HepG2 (cell line): ENCODE data around the gene DNAJC15.
"Not testable (repeated sequence)": the region's sequence is repeated elsewhere in the genome, so short reads cannot be mapped to it uniquely, and the experiment has no call there.

Experiments
- AKAP8 ChIP-seq: sonication (generic); formaldehyde crosslinking; IDR thresholded peaks from 2 replicates; pipeline ENCODE4 v1.5.1; 2020; ENCODE audit warnings: mild to moderate bottlenecking, missing genetic modification reagents
- BRF2 ChIP-seq: sonication (generic); formaldehyde crosslinking; IDR thresholded peaks from 2 replicates; pipeline ENCODE4 v1.8.1; 2022; ENCODE audit warnings: mild to moderate bottlenecking, missing genetic modification reagents
- EP300 ChIP-seq, 3 experiments: sonication (generic) in 1 of 3; formaldehyde crosslinking in 1 of 3; IDR thresholded peaks; 2 replicates each; pipeline versions ENCODE4 v1.5.1 to v1.6.1; 2011 to 2020; ENCODE audit warnings: low read depth in 2 of 3, low read length in 2 of 3, borderline replicate concordance in 1 of 3, improper control_type of control experiment in 1 of 3, mild to moderate bottlenecking in 1 of 3, missing genetic modification reagents in 1 of 3, moderate library complexity in 1 of 3
- FOSL2 ChIP-seq: sonication (generic); formaldehyde crosslinking; IDR thresholded peaks from 2 replicates; pipeline ENCODE4 v1.4.0; 2020; ENCODE audit warnings: missing genetic modification reagents
- MAFG ChIP-seq: sonication (generic); formaldehyde crosslinking; IDR thresholded peaks from 2 replicates; pipeline ENCODE4 v1.5.1; 2020; ENCODE audit warnings: mild to moderate bottlenecking, missing genetic modification reagents
- POLR2A ChIP-seq, 2 experiments: IDR thresholded peaks; 2 replicates each; pipeline ENCODE4 v1.6.1; 2011; ENCODE audit warnings: low read depth in 2 of 2, low read length in 2 of 2, mild to moderate bottlenecking in 1 of 2, moderate library complexity in 1 of 2; ENCODE audit not compliant: insufficient read depth in 1 of 2
- ZBTB20 ChIP-seq: sonication (generic); formaldehyde crosslinking; IDR thresholded peaks from 2 replicates; pipeline ENCODE4 v1.8.1; 2023; ENCODE audit warnings: missing genetic modification reagents, low read depth, mild to moderate bottlenecking, borderline replicate concordance
- ZBTB39 ChIP-seq: sonication (generic); formaldehyde crosslinking; IDR thresholded peaks from 2 replicates; pipeline ENCODE4 v1.5.0; 2020; ENCODE audit warnings: missing genetic modification reagents
- ZNF614 ChIP-seq: IDR thresholded peaks from 2 replicates; pipeline ENCODE4 v1.6.1; 2018; ENCODE audit warnings: missing biosample characterization, missing genetic modification reagents, inconsistent platforms, borderline replicate concordance
- ZNF639 ChIP-seq: conservative IDR thresholded peaks from 2 replicates; pipeline ENCODE4 v1.6.1; 2018; ENCODE audit warnings: missing genetic modification reagents
- ZNF670 ChIP-seq: sonication (generic); formaldehyde crosslinking; IDR thresholded peaks from 2 replicates; pipeline ENCODE4 v1.8.0; 2022; ENCODE audit warnings: mild to moderate bottlenecking, missing genetic modification reagents, borderline replicate concordance
- TF ChIP-seq, protein P1 (sequence below), 2 experiments: IDR thresholded peaks; 2 replicates each; pipeline ENCODE4 v1.6.1; 2011 to 2012; ENCODE audit warnings: low read length in 2 of 2, borderline replicate concordance in 1 of 2, low read depth in 1 of 2, mild to moderate bottlenecking in 1 of 2, moderate library complexity in 1 of 2
- TF ChIP-seq, protein P2 (sequence below): sonication (generic); formaldehyde crosslinking; IDR thresholded peaks from 2 replicates; pipeline ENCODE4 v1.4.0; 2020; ENCODE audit warnings: low read depth, missing genetic modification reagents

- TF ChIP-seq POLR2A (IDR thresholded peaks at IDR 0.05; ENCODE audit: insufficient read depth in 1 of 2, low read depth in 2 of 2, low read length in 2 of 2); ZBTB20 (CRISPR knock-in tag); AKAP8 (CRISPR knock-in tag); ZNF614 (CRISPR knock-in tag); FOSL2; ZBTB39 (CRISPR knock-in tag); EP300 (IDR thresholded peaks at IDR 0.05; ENCODE audit: low read depth in 2 of 2, low read length in 2 of 2); EP300 (CRISPR knock-in tag; IDR thresholded peaks at IDR 0.05; ENCODE audit: borderline replicate concordance); MAFG (CRISPR knock-in tag); ZNF639 (CRISPR knock-in tag); BRF2 (CRISPR knock-in tag): not testable (repeated sequence)
- TF ChIP-seq ZNF670 (CRISPR knock-in tag) = 0 out of 2 replicates have a peak, but pooled peaks have one; percentile 37
- TF ChIP-seq, protein P1, sequence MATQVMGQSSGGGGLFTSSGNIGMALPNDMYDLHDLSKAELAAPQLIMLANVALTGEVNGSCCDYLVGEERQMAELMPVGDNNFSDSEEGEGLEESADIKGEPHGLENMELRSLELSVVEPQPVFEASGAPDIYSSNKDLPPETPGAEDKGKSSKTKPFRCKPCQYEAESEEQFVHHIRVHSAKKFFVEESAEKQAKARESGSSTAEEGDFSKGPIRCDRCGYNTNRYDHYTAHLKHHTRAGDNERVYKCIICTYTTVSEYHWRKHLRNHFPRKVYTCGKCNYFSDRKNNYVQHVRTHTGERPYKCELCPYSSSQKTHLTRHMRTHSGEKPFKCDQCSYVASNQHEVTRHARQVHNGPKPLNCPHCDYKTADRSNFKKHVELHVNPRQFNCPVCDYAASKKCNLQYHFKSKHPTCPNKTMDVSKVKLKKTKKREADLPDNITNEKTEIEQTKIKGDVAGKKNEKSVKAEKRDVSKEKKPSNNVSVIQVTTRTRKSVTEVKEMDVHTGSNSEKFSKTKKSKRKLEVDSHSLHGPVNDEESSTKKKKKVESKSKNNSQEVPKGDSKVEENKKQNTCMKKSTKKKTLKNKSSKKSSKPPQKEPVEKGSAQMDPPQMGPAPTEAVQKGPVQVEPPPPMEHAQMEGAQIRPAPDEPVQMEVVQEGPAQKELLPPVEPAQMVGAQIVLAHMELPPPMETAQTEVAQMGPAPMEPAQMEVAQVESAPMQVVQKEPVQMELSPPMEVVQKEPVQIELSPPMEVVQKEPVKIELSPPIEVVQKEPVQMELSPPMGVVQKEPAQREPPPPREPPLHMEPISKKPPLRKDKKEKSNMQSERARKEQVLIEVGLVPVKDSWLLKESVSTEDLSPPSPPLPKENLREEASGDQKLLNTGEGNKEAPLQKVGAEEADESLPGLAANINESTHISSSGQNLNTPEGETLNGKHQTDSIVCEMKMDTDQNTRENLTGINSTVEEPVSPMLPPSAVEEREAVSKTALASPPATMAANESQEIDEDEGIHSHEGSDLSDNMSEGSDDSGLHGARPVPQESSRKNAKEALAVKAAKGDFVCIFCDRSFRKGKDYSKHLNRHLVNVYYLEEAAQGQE (IDR thresholded peaks at IDR 0.05; ENCODE audit: borderline replicate concordance in 1 of 2, low read depth in 1 of 2, low read length in 2 of 2) = not testable (repeated sequence)
- TF ChIP-seq, protein P2, sequence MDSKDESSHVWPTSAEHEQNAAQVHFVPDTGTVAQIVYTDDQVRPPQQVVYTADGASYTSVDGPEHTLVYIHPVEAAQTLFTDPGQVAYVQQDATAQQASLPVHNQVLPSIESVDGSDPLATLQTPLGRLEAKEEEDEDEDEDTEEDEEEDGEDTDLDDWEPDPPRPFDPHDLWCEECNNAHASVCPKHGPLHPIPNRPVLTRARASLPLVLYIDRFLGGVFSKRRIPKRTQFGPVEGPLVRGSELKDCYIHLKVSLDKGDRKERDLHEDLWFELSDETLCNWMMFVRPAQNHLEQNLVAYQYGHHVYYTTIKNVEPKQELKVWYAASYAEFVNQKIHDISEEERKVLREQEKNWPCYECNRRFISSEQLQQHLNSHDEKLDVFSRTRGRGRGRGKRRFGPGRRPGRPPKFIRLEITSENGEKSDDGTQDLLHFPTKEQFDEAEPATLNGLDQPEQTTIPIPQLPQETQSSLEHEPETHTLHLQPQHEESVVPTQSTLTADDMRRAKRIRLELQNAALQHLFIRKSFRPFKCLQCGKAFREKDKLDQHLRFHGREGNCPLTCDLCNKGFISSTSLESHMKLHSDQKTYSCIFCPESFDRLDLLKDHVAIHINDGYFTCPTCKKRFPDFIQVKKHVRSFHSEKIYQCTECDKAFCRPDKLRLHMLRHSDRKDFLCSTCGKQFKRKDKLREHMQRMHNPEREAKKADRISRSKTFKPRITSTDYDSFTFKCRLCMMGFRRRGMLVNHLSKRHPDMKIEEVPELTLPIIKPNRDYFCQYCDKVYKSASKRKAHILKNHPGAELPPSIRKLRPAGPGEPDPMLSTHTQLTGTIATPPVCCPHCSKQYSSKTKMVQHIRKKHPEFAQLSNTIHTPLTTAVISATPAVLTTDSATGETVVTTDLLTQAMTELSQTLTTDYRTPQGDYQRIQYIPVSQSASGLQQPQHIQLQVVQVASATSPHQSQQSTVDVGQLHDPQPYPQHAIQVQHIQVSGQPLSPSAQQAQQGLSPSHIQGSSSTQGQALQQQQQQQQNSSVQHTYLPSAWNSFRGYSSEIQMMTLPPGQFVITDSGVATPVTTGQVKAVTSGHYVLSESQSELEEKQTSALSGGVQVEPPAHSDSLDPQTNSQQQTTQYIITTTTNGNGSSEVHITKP (CRISPR knock-in tag) = not testable (repeated sequence)
These were observed 22.0 kb downstream of the DNAJC15 start for GRCh38 chr13:43045302-43045773.
